Heart left ventricle (tissue), 13 donors: Measurements from ENCODE around the gene PHLPP1.

Experiments used
- POLR2A ChIP-seq, 2 donors: fragments of 450-650 bp; IDR thresholded peaks; one replicate each; pipeline ENCODE4 v1.6.1; 2017; ENCODE audit warnings: antibody characterized with exemption in 2 of 2, mild to moderate bottlenecking in 2 of 2, moderate library complexity in 2 of 2
- TF ChIP-seq, protein P1 (sequence below), 12 donors: fragments of 200-600 bp; sonication (generic) in 4 of 12; IDR thresholded peaks; one replicate each; pipeline versions ENCODE4 v1.5.0 to v1.8.0; 2018 to 2022; ENCODE audit warnings: antibody characterized with exemption in 12 of 12, mild to moderate bottlenecking in 5 of 12
- donor health status: ischemic (EF 13 %, LVEDD 7.1; RV severe dilation, severe dysfunction).
- donor health status: DM: no; HTN: yes; CAD: no.
- donor health status: DM: no; HTN: no; CAD: no.
- donor health status: ischemic (EF 25% LVEDD 6.9; RV normal size, moderate dysfunction).
- donor health status: ischemic (EF 25% LVEDD 5.7; RV mildly dilated, moderate dysfunction).
- donor health status: ischemic (EF 35%, LVEDD 5.7; RV mildly dilated, moderate dysfunction).
- donor health status: nonischemic (EF 11% LVEDD 7.7; RV severe dilation, severe dysfunction).
- donor health status: DM: yes; HTN: yes; CAD: no.
- donor health status: PGD.
- donor health status: ischemic (EF 29% LVEDD 5.4; RV normal size, mild dysfunction).
- donor health status: nonischemic (EF 23%, LVEDD 6.1; RV moderate dilation, normal function).

- TF ChIP-seq, protein P1, sequence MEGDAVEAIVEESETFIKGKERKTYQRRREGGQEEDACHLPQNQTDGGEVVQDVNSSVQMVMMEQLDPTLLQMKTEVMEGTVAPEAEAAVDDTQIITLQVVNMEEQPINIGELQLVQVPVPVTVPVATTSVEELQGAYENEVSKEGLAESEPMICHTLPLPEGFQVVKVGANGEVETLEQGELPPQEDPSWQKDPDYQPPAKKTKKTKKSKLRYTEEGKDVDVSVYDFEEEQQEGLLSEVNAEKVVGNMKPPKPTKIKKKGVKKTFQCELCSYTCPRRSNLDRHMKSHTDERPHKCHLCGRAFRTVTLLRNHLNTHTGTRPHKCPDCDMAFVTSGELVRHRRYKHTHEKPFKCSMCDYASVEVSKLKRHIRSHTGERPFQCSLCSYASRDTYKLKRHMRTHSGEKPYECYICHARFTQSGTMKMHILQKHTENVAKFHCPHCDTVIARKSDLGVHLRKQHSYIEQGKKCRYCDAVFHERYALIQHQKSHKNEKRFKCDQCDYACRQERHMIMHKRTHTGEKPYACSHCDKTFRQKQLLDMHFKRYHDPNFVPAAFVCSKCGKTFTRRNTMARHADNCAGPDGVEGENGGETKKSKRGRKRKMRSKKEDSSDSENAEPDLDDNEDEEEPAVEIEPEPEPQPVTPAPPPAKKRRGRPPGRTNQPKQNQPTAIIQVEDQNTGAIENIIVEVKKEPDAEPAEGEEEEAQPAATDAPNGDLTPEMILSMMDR (IDR thresholded peaks at IDR 0.05) = no peak
- no peak for TF ChIP-seq POLR2A (IDR thresholded peaks at IDR 0.05)
Measured at GRCh38 chr18:62876111-62876510, 160.8 kb downstream of the PHLPP1 start.
